H1 (cell line): ENCODE results near the gene LRP5. TPM values are rescaled to one million over a fixed set of nuclear protein-coding genes. Genes with fewer than 3 reads are reported as not detected.

Experiments used
- CTCF ChIA-PET: fragments of 300-600 bp; sonication (Branson Sonifier 250); formaldehyde crosslinking; loops from one replicate; lab custom pipeline; 2021; ENCODE audit not compliant: partially characterized antibody; lab: Charles Lee
- POLR2A ChIA-PET: fragments of 300-600 bp; sonication (Branson Sonifier 250); formaldehyde crosslinking; loops from one replicate; lab custom pipeline; 2021; ENCODE audit warnings: inconsistent platforms; ENCODE audit not compliant: partially characterized antibody; lab: Charles Lee
- DNase-seq, 2 experiments: peaks; one replicate each; pipeline versions ENCODE4 v3.0.0 to v3.0.0-alpha.2; 2010 to 2022; ENCODE audit warnings: low spot score in 2 of 2, low read depth in 1 of 2, mixed read lengths in 1 of 2
- FAIRE-seq: peaks from 2 replicates; lab custom pipeline; 2011; peaks lifted over from hg19 to GRCh38; lab: Jason Lieb, UNC
- H2AFZ ChIP-seq: 2 replicates; pipeline ENCODE4 v1.8.1; 2012; ENCODE audit warnings: low read length, inconsistent platforms
- H2AK5ac ChIP-seq: 2 replicates; pipeline ENCODE4 v1.6.1; 2013; ENCODE audit warnings: low read depth, low read length
- H2BK120ac ChIP-seq: replicated peaks from 2 replicates; pipeline ENCODE3; 2013; ENCODE audit warnings: low read depth, low read length, inconsistent platforms
- H2BK12ac ChIP-seq: 2 replicates; pipeline ENCODE4 v1.6.1; 2013; ENCODE audit warnings: low read depth, low read length
- H2BK15ac ChIP-seq: 2 replicates; pipeline ENCODE4 v1.6.1; 2013; ENCODE audit warnings: low read length
- H2BK20ac ChIP-seq: 2 replicates; pipeline ENCODE4 v1.6.1; 2013; ENCODE audit warnings: low read length
- H2BK5ac ChIP-seq: 2 replicates; pipeline ENCODE4 v1.6.1; 2013; ENCODE audit warnings: low read depth, low read length
- H3K14ac ChIP-seq: 2 replicates; pipeline ENCODE4 v1.6.1; 2013; ENCODE audit warnings: inconsistent platforms; ENCODE audit not compliant: insufficient read length
- H3K18ac ChIP-seq: 2 replicates; pipeline ENCODE4 v1.6.1; 2013; ENCODE audit warnings: low read length; ENCODE audit errors: extremely low read depth
- H3K23ac ChIP-seq: 2 replicates; pipeline ENCODE4 v1.6.1; 2013; ENCODE audit warnings: inconsistent platforms; ENCODE audit not compliant: insufficient read length
- H3K23me2 ChIP-seq: 2 replicates; pipeline ENCODE4 v1.6.1; 2013; ENCODE audit warnings: low read depth, low read length
- H3K27ac ChIP-seq: 2 replicates; pipeline ENCODE4 v1.6.1; 2011; ENCODE audit warnings: low read depth, low read length, inconsistent platforms
- H3K27me3 ChIP-seq, 4 experiments: replicated peaks in 1 of 4; 1 replicate in 1 of 4; 2 replicates in 3 of 4; pipeline versions ENCODE4 v1.6.1 to v1.8.1; 2011 to 2013; ENCODE audit warnings: low read length in 3 of 4, mild to moderate bottlenecking in 3 of 4, inconsistent platforms in 2 of 4, mixed read lengths in 2 of 4, moderate library complexity in 1 of 4; ENCODE audit not compliant: control insufficient read depth in 3 of 4, insufficient read depth in 3 of 4; ENCODE audit errors: extremely low read depth in 1 of 4
- H3K36me3 ChIP-seq, 4 experiments: 2 replicates each; pipeline versions ENCODE4 v1.6.1 to v1.8.1; 2011 to 2013; ENCODE audit warnings: mild to moderate bottlenecking in 4 of 4, low read length in 3 of 4, moderate library complexity in 2 of 4, control low read depth in 1 of 4, inconsistent platforms in 1 of 4; ENCODE audit not compliant: insufficient read depth in 4 of 4, control insufficient read depth in 2 of 4
- H3K4ac ChIP-seq: replicated peaks from 2 replicates; pipeline ENCODE3; 2013; ENCODE audit warnings: low read length, low read depth, mixed read lengths, inconsistent platforms; ENCODE audit not compliant: insufficient read length
- H3K4me1 ChIP-seq, 4 experiments: replicated peaks in 1 of 4; 1 replicate in 1 of 4; 2 replicates in 3 of 4; pipeline versions ENCODE4 v1.6.1 to v1.8.1; 2011 to 2013; ENCODE audit warnings: low read length in 3 of 4, inconsistent platforms in 2 of 4, mixed read lengths in 1 of 4; ENCODE audit not compliant: insufficient read depth in 4 of 4, control insufficient read depth in 3 of 4
- H3K4me2 ChIP-seq, 2 experiments: 2 replicates each; pipeline versions ENCODE4 v1.6.1 to v1.8.1; 2011 to 2013; ENCODE audit warnings: low read depth in 2 of 2, low read length in 2 of 2, control low read depth in 1 of 2, inconsistent platforms in 1 of 2, mild to moderate bottlenecking in 1 of 2; ENCODE audit not compliant: insufficient read depth in 1 of 2
- H3K4me3 ChIP-seq, 4 experiments: fragments of 200-600, 300-600 bp in 1 of 4; sonication (generic), shearing (Covaris generic), sonication (Bioruptor Twin) in 1 of 4; 2 replicates each; pipeline versions ENCODE4 v1.5.1 to v1.8.1; 2011 to 2016; ENCODE audit warnings: low read length in 4 of 4, low read depth in 3 of 4, control low read depth in 2 of 4, inconsistent platforms in 2 of 4, mild to moderate bottlenecking in 2 of 4, mixed read lengths in 1 of 4, moderate library complexity in 1 of 4; ENCODE audit not compliant: insufficient read depth in 2 of 4; ENCODE audit errors: extremely low read depth in 1 of 4
- H3K56ac ChIP-seq: replicated peaks from 2 replicates; pipeline ENCODE3; 2013; ENCODE audit warnings: low read depth, mild to moderate bottlenecking, mixed read lengths, low read length, inconsistent platforms; ENCODE audit not compliant: insufficient read length
- H3K79me1 ChIP-seq: 2 replicates; pipeline ENCODE4 v1.6.1; 2013; ENCODE audit warnings: low read depth, low read length, control low read depth
- H3K79me2 ChIP-seq, 2 experiments: 2 replicates each; pipeline versions ENCODE4 v1.6.1 to v1.8.1; 2012 to 2013; ENCODE audit warnings: low read length in 2 of 2, mild to moderate bottlenecking in 2 of 2, inconsistent platforms in 1 of 2; ENCODE audit not compliant: insufficient read depth in 2 of 2, control insufficient read depth in 1 of 2
- H3K9ac ChIP-seq, 4 experiments: replicated peaks in 1 of 4; 1 replicate in 1 of 4; 2 replicates in 3 of 4; pipeline versions ENCODE4 v1.6.1 to v1.8.1; 2011 to 2013; ENCODE audit warnings: low read depth in 3 of 4, low read length in 3 of 4, control low read depth in 2 of 4, mild to moderate bottlenecking in 2 of 4, moderate library complexity in 2 of 4, inconsistent platforms in 1 of 4; ENCODE audit errors: extremely low read depth in 1 of 4
- H3K9me3 ChIP-seq, 2 experiments: 2 replicates each; pipeline versions ENCODE4 v1.6.1 to v1.8.1; 2012 to 2013; ENCODE audit warnings: mild to moderate bottlenecking in 2 of 2, moderate library complexity in 2 of 2, control low read depth in 1 of 2, inconsistent platforms in 1 of 2, low read depth in 1 of 2, low read length in 1 of 2, mixed read lengths in 1 of 2; ENCODE audit not compliant: insufficient read depth in 2 of 2
- H4K20me1 ChIP-seq, 2 experiments: replicated peaks in 1 of 2; 2 replicates each; pipeline versions ENCODE3 to v1.8.1; 2011 to 2013; ENCODE audit warnings: inconsistent platforms in 2 of 2, low read length in 2 of 2, mild to moderate bottlenecking in 1 of 2; ENCODE audit not compliant: insufficient read depth in 2 of 2, control insufficient read depth in 1 of 2
- H4K5ac ChIP-seq: 2 replicates; pipeline ENCODE4 v1.6.1; 2013; ENCODE audit warnings: low read length, low read depth, mixed read lengths, inconsistent platforms; ENCODE audit not compliant: insufficient read length
- H4K8ac ChIP-seq: 2 replicates; pipeline ENCODE4 v1.8.0; 2013; ENCODE audit warnings: mild to moderate bottlenecking, moderate library complexity, low read length, inconsistent platforms; ENCODE audit not compliant: insufficient read depth; ENCODE audit errors: extremely low read depth
- H4K91ac ChIP-seq: replicated peaks from 2 replicates; pipeline ENCODE3; 2013; ENCODE audit warnings: low read length, mixed read lengths, inconsistent platforms; ENCODE audit not compliant: insufficient read length
- CBX5 ChIP-seq: fragments of 300-800, 300-1000 bp; sonication (generic); IDR thresholded peaks from 2 replicates; pipeline ENCODE4 v1.7.1; 2016; ENCODE audit warnings: antibody characterized with exemption, low read length, low read depth
- TEAD4 ChIP-seq: IDR thresholded peaks from 2 replicates; pipeline ENCODE4 v1.6.1; 2012; ENCODE audit warnings: low read depth, low read length, inconsistent platforms, mixed read lengths
- WGBS, 2 experiments: shearing (Covaris generic) in 1 of 2; methylation state at CpG; one replicate each; pipeline versions ENCODE4 v1.1.6 to v1.1.7; 2013 to 2015; ENCODE audit warnings: low lambda C conversion rate in 2 of 2, mixed read lengths in 2 of 2, inconsistent platforms in 1 of 2, low coverage in 1 of 2, missing lambda C conversion rate in 1 of 2; ENCODE audit not compliant: insufficient replicate concordance in 2 of 2, insufficient coverage in 1 of 2, insufficient read length in 1 of 2; ENCODE audit errors: extremely low coverage in 1 of 2, missing lambda C conversion rate in 1 of 2; 5-methylcytosine and 5-hydroxymethylcytosine counted together
- polyA plus RNA-seq, 7 experiments: library from polyadenylated mRNA; depleted of rRNA in 3 of 7; stranded (reverse) in 5 of 7; unstranded in 2 of 7; fragments of >200 nt in 5 of 7; fragments of 200-250 nt in 2 of 7; gene quantifications; 1 replicate in 5 of 7; 2 replicates in 1 of 7; 4 replicates in 1 of 7; pipeline versions ENCODE4 v1.2.1 to v1.2.3, GENCODE V29; 2011 to 2013; ENCODE audit warnings: missing spikeins in 2 of 7, mixed read lengths in 2 of 7
- total RNA-seq: library from RNA; stranded (reverse); fragmentation: NEBNext Ultra II Directional; extraction: Animal tissue kit (Norgen Biotek cat#: 25700); gene quantifications from 2 replicates; pipeline ENCODE4 v1.2.1, GENCODE V29; 2021

Gene LRP5
- total and polyA plus RNA-seq, 2 of the 8 experiments (the other 6 are each of a cell fraction or from before 2014, with no cell fraction given): 19.0 to 38.9 TPM

DNA sequence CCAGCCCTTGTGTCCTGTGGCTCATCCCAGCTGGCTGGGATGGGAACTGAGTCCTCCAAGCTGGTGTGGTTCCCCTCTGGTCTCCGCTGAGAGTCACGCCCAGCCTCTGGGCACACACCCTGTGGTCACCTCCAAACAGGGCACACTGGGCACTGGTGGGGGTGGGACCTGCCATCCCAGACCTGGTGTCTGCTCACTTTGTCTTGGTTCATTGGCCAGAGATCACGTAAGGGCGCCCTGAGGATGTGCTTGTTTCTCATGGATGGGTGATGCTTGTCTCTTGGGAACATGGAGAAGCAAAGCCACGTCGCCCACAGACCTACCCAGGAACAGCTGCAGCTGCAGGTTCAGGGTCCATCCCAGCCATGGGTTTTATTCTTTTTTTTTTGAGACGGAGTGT, 43.1 kb downstream of the LRP5 start:
- Histone ChIP-seq H2AFZ (no peak overlapping the region), H3K36me3 (peaks cover 0 to 18% (median 8%) of the 10 kb centered on the region in 4 experiments; a peak in 4 of 8 replicates), H3K23me2 (peaks cover 6% of the 10 kb centered on the region; the same call in 1 of the 2 replicates), H4K20me1 (peaks cover 3 to 11% of the 10 kb centered on the region in 2 experiments), H2BK5ac (peak overlapping the region; percentile 13), H3K14ac (no peak overlapping the region), H4K5ac (no peak overlapping the region), H3K27me3 (no peaks in the 10 kb centered on the region), H2BK15ac (no peak overlapping the region), H3K79me2 (peaks cover 0 to 7% of the 10 kb centered on the region in 2 experiments; a peak in 2 of 4 replicates), H3K79me1 (peaks cover 7% of the 10 kb centered on the region), H3K4me2 (no peak overlapping the region), H3K23ac (no peak overlapping the region), H4K8ac (no peak overlapping the region), H3K4ac (no peak overlapping the region), H3K4me3 (no peak overlapping the region), H3K56ac (no peak overlapping the region), H3K9ac (no peak overlapping the region), H3K9me3 (peaks cover 0 to 6% of the 10 kb centered on the region in 2 experiments; a peak in 2 of 4 replicates), H4K91ac (peak overlapping the region; percentile 82), H3K18ac (no peak overlapping the region; the same call in 1 of the 2 replicates), H2BK12ac (peak overlapping the region; percentile 75; the same call in 1 of the 2 replicates), H2BK20ac (no peak overlapping the region), H2BK120ac (no peak overlapping the region), H3K27ac (no peak overlapping the region), H3K4me1 (peaks cover 0 to 13% (median 7%) of the 10 kb centered on the region in 4 experiments; a peak in 6 of 7 replicates), H2AK5ac (no peak overlapping the region)
- 94% methylated on average over 7 of the region's 7 CpGs; no CpG with 5 or more reads in 1 of the 2 experiments for WGBS, 2 experiments
- TF ChIP-seq TEAD4: no peak
- no peak for TF ChIP-seq CBX5
- CTCF ChIA-PET: interaction anchor here (1.1 to 3.1 kb wide), 2 partner anchors 9 to 30 kb away, joined by 3 to 10 read pairs; no protein-coding TSS in a partner anchor
- POLR2A ChIA-PET: interaction anchor here (2.1 kb wide), 1 partner anchor 13 kb away, joined by 10 read pairs; no protein-coding TSS in a partner anchor
- DNase-seq: no peak
- FAIRE-seq: no peak
